GM19455 (cell line): ENCODE measurements around the gene LYRM9.
"Not testable (repeated sequence)": the region's sequence is repeated elsewhere in the genome, so short reads cannot be mapped to it uniquely, and the experiment has no call there.

ENCODE experiments used
- ATAC-seq: cut with Tn5 transposase; IDR thresholded peaks from one replicate; pipeline ENCODE4 v1.9.1; 2021; ENCODE audit not compliant: unreplicated experiment

The LYRM9 gene

GRCh38 chr17:27906623-27907022, 13.5 kb upstream of the LYRM9 start:
- ATAC-seq = no peak

GRCh38 chr17:27906226-27906580, 13.0 kb upstream of the LYRM9 start:
- ATAC-seq = no peak

- no peak for ATAC-seq
These were observed 12.5 kb upstream of the LYRM9 start for GRCh38 chr17:27905447-27906225.

- ATAC-seq = no peak
These were observed 11.6 kb upstream of the LYRM9 start for GRCh38 chr17:27904534-27905446.

GRCh38 chr17:27904114-27904513, 10.9 kb upstream of the LYRM9 start:
- ATAC-seq = no peak

GRCh38 chr17:27899525-27899924, 6.4 kb upstream of the LYRM9 start:
- no peak for ATAC-seq

GRCh38 chr17:27898096-27898495, 4.9 kb upstream of the LYRM9 start:
- ATAC-seq = no peak

GRCh38 chr17:27896701-27897100, 3.5 kb upstream of the LYRM9 start:
- ATAC-seq = no peak

GRCh38 chr17:27895940-27896535, 2.9 kb upstream of the LYRM9 start:
- no peak for ATAC-seq

- ATAC-seq = no peak
These were observed 2.1 kb upstream of the LYRM9 start for GRCh38 chr17:27895123-27895895.

- no peak for ATAC-seq
These were observed 807 bp upstream of the LYRM9 start for GRCh38 chr17:27893841-27894503.

- no peak for ATAC-seq
These were observed 661 bp downstream of the LYRM9 start for GRCh38 chr17:27892542-27892865.

- ATAC-seq = no peak
These were observed 1.3 kb downstream of the LYRM9 start for GRCh38 chr17:27891841-27892240.

- no peak for ATAC-seq
These were observed 3.4 kb downstream of the LYRM9 start for GRCh38 chr17:27889711-27890251.

GRCh38 chr17:27888945-27889344, 4.2 kb downstream of the LYRM9 start:
- ATAC-seq = no peak

- ATAC-seq = no peak
These were observed 5.1 kb downstream of the LYRM9 start for GRCh38 chr17:27888067-27888466.

GRCh38 chr17:27886348-27886906, 6.7 kb downstream of the LYRM9 start:
- not testable (repeated sequence) for ATAC-seq

- ATAC-seq = no peak
These were observed 10.9 kb downstream of the LYRM9 start for GRCh38 chr17:27882162-27882840.

GRCh38 chr17:27879987-27880608, 13.1 kb downstream of the LYRM9 start:
- no peak for ATAC-seq
